ENCODE data around the gene HDLBP.

DNA sequence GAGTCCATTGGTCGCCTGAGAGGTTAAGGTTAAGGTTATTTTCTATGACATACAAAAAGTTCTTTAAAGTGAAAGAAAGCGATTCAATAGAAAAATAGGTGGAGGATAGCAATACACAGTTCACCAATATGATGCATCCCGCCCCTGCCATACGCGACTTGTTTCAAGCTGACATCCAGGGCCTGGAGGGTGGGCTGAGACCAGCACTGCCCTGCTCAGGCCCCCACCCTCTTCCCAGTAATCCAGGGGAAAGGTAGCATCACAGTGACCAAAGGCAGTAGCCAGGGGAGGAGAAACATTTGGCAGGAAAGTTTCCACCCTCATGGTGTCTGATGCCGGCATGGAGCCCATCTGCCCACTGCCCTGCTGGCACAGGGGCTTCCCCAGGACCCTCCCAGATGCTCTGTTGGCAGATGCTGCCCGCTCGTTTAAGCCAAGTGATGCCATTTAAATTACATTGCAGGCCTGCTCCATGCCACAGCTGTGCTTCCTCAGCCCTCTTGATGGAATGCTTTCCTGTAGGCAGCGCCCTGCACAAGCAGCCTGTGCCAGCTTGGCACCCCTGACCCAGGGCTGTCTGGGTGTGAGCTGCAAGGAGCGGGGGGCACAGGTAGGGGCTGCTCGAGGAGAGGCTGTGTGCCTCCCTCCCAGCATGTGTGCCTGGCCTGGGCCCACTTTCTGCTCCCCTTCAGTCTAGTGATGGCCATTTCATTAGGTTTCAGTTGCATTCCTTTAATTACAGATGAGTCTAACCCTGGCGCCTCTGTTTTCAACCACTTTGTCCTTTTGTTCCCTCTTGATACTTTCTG lies 137.7 kb downstream of the HDLBP start:
- TF ChIP-seq, protein P1, sequence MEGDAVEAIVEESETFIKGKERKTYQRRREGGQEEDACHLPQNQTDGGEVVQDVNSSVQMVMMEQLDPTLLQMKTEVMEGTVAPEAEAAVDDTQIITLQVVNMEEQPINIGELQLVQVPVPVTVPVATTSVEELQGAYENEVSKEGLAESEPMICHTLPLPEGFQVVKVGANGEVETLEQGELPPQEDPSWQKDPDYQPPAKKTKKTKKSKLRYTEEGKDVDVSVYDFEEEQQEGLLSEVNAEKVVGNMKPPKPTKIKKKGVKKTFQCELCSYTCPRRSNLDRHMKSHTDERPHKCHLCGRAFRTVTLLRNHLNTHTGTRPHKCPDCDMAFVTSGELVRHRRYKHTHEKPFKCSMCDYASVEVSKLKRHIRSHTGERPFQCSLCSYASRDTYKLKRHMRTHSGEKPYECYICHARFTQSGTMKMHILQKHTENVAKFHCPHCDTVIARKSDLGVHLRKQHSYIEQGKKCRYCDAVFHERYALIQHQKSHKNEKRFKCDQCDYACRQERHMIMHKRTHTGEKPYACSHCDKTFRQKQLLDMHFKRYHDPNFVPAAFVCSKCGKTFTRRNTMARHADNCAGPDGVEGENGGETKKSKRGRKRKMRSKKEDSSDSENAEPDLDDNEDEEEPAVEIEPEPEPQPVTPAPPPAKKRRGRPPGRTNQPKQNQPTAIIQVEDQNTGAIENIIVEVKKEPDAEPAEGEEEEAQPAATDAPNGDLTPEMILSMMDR (IDR thresholded peaks at IDR 0.05), result no peak
- TF ChIP-seq POLR2A (IDR thresholded peaks at IDR 0.05), result no peak
